MM.1S (cell line): ENCODE data around the gene GP1BA.

Experiments
- EZH2 ChIP-seq: fragments of 300-600 bp; sonication (generic); optimal IDR thresholded peaks from 2 replicates; pipeline ENCODE3; 2017; ENCODE audit warnings: low read depth, mild to moderate bottlenecking, antibody characterized with exemption, low read length, mixed read lengths
- TF ChIP-seq, protein P1 (sequence below): fragments of 300-600 bp; sonication (generic); IDR thresholded peaks from 2 replicates; pipeline ENCODE4 v1.5.1; 2016; ENCODE audit warnings: antibody characterized with exemption, low read length, mixed read lengths

DNA sequence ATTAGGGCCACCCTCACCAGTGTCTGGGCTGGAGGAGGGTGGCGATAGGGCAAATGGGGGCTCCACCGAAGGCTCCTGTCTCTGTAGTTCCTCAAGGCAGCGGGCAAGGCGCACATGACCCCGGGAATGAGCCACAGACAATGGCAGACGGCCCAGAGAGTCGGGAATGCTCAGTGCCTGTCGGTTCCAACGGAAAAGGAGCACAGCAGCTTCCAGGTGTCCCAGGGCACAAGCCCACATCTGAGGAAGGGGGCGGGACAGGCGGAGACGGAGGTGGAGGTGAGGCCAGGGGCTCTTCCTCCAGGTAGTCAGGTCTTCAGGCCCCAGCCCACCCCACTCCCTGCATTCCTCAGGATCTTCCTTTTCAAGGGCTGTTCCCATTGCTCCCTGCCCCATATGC lies 40.7 kb downstream of the GP1BA start:
- TF ChIP-seq, protein P1, sequence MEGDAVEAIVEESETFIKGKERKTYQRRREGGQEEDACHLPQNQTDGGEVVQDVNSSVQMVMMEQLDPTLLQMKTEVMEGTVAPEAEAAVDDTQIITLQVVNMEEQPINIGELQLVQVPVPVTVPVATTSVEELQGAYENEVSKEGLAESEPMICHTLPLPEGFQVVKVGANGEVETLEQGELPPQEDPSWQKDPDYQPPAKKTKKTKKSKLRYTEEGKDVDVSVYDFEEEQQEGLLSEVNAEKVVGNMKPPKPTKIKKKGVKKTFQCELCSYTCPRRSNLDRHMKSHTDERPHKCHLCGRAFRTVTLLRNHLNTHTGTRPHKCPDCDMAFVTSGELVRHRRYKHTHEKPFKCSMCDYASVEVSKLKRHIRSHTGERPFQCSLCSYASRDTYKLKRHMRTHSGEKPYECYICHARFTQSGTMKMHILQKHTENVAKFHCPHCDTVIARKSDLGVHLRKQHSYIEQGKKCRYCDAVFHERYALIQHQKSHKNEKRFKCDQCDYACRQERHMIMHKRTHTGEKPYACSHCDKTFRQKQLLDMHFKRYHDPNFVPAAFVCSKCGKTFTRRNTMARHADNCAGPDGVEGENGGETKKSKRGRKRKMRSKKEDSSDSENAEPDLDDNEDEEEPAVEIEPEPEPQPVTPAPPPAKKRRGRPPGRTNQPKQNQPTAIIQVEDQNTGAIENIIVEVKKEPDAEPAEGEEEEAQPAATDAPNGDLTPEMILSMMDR = no peak
- TF ChIP-seq EZH2 = no peak
